ENCODE data around the gene PDE11A.
A peak's percentile ranks its signal among the peaks of the same experiment; 100 is the strongest.
"Not testable (repeated sequence)": the region's sequence is repeated elsewhere in the genome, so short reads cannot be mapped to it uniquely, and the experiment has no call there.

The PDE11A gene

DNA sequence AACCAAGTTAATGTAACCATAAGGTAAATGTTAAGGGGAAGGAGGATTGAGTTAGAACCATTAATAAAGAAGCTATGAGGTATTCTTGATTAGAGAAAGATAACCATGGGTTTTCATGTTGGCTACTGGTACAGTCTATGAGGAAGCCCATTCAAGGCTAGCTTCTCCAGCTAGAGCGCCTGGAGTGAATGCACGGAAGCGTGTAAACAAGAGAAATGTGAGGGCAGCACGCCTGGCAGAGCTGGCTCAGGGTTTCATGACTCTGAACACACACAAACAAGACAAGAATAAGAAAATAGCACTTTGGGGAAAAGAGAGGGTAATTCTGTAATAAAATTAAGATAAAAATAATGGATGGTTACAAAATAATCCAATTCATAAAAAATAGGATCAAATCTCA lies 255.3 kb downstream of the PDE11A start:
- no peak for DNase-seq (ENCODE audit: low spot score)

DNA sequence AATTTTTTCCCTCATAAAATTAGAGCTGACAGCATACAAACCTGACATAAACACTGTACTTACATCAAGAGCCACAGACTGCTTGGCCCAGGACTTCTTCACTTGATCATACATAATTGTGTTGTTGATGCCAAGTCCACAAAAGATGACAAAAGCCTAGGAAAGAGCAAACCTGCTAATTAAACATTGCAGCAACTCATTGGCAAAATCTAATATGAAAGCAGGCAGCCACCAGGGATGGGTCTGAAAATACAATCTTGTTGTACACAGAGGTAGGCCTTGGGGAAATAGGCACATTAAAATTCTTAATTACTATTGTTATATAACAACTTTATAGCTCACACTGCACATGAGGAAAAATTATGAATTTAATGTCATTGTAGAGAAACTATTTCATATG lies 255.8 kb downstream of the PDE11A start:
- DNase-seq (ENCODE audit: low spot score), result no peak

DNA sequence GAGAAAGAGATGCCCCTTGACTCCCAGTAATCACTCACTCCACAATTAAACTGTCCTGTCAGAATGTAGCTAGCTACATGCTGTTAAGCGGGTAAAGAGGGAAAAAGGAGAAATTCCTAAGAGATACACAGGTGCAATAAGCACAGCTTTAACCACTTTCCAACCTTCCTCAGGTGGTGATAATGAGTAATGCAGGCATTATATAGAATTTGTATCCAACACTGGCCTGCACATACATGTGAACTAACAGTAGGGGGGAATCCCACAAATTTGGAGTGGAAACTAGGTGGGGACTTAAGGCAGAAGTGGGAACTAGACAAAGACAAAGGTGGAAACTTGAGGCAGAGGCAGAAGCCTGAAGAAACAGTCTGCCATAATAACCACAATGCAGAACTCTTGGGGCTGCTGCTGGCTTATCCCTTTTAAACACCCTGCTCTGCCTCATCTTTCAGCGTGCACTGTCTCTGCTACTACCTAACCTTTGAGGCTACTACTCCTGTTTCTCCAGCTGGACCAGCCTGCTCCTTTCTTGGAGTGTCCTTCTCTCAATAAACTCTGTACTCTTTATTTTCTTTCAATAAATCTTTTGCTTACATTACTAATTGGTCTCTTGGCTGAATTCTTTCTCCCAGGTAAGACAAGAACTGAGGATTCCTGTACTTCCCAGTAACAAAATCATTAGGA lies 259.7 kb downstream of the PDE11A start:
- DNase-seq (ENCODE audit: low spot score), result no peak

DNA sequence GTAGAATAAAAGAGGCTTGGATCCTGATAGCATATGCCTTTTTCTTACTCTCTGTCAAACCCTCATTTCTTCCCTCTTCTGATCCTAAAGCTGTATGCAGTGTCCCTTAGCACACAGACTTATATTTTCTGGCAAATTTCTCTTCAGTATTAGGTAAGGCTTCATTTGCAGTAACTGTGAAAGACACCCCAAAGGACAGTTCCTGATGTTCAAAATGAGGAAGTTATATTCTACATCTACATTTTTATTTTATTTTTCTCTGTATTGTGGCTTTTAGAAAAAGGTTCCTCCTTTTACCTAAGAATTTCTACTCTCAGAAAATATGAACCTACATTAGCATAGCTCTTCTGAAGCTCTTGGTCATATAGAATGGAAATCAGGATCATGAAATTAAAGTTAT lies 261.7 kb downstream of the PDE11A start:
- no peak for DNase-seq (ENCODE audit: low spot score)

DNA sequence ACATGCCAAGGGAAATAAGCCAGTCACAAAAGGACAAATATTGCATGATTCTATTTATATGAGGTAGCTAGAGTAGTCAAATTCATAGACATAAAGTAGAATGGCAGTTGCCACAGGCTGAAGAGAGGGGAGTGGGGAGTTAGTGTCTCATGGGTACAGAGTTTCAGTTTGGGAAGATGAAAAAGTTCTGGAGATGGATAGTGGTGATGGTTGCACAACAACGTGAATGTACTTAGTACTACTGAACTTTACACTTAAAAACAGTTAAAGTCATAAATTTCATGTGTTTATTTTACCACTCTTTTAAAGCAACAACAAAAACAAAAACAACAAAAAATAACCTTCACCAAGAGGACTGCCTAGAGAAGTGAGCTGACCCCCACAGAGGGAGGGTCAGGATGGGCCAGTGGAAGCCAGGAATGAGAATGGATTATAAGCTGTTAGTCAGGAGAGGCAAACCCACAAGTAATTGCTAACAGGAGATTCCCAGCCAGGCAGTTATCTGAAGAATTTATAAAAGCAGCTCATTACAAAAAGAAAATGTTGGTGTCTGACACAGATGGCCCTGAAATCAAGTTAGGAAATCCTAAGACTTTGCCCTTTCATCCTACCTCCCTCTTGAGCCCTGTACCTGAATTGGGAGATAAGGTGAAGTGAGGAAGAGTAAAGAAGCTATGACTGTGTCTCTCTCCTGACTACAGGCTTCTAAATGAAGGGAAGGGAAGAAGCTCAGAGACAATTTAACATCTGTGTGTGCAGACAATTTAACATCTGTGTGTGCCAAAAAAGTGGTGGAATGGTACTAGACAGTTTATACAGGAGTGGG lies 263.4 kb downstream of the PDE11A start:
- no peak for DNase-seq (ENCODE audit: low spot score)

DNA sequence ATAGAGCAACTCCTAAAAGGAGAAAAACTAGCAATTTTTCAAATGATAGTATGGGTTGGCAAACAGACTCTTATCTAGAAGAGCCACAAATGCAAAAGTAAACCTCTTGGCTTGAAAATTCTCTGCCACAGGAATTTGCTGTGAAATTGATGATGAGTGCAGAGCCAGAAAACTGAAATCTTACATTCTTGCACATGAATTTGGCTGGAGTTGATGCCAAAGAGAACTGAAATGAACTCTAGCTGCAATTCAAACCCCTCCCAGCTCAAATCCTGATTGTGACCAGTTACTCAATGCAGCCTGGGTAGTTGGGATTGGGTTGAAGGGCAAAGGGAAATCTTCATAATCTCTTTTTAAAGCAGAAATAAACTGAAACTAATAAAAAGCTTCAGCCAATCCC lies 266.6 kb downstream of the PDE11A start:
- no peak for DNase-seq (ENCODE audit: low spot score)

DNA sequence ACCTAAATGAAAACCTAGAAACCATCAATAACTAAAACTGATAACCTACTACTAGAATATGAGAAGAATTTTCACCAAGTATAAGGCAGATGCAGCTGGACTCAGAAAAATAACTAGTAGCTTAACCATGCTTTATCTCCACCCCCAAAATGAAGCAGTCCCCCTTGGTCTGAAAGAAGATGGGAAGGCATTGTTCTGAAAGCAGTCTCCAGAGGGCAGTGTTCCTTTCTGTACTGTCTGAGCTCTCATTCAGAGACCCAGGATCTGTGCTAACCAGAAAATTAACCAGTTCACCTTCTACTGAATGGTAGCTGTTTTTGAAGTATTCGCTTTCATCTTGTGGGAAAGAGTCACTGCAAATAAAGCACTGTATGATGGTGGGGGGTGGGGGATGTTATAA lies 273.0 kb downstream of the PDE11A start:
- DNase-seq (ENCODE audit: low spot score), result no peak

DNA sequence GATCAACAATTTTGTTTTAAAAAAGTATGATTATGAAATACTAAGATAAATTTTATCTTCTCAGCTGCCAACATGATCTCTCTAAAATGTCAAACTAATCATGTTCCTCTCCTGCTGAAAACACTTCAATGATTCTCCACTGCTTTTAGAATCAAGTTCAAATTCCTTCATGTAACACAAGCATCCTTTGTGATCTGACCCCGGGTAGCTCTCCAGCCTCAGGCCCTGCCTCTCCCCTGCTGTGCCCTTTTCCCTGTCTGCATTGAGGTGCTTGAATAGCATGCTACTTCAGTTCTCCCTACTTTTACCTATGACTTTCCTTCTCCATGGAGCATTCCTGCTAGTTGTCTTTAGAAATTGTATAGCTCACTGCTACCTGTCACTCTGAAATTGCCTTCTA lies 274.8 kb downstream of the PDE11A start:
- no peak for DNase-seq (ENCODE audit: low spot score)

DNA sequence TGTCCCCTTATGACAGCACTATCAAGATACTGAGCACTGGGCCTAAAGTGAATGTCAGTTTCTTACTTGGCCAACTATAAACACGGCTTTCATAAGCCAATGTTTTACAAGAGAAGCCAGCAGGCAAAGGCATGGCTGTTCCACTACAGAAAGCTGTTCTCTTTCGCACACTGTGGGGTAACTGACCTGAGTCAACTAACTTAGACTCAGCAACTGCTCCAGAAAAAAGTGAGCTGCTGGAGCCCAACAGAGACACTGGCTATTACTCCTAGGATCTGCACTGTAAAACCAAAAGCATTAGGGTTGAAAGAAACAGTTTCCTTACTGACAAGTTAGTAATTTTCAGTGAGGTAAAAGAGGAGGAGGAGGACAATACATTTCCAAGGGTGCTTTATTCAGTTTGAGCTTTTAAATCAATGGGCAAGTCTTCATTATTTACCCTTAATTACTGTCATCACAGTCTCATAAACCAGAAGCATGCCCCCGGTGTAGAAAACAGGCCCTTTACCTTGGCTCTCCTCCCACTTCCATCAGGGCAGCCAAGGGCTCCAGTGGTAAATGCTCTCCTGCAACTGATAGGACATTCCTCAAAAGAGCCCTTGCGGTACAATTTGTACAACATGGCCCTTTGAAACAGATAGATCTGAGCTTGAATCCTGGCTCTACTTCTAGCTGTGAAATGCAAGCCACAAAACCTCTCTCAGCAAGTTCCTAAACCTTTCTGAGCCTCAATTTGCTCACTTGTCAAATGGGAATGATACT lies 275.7 kb downstream of the PDE11A start:
- DNase-seq (ENCODE audit: low spot score), result no peak

DNA sequence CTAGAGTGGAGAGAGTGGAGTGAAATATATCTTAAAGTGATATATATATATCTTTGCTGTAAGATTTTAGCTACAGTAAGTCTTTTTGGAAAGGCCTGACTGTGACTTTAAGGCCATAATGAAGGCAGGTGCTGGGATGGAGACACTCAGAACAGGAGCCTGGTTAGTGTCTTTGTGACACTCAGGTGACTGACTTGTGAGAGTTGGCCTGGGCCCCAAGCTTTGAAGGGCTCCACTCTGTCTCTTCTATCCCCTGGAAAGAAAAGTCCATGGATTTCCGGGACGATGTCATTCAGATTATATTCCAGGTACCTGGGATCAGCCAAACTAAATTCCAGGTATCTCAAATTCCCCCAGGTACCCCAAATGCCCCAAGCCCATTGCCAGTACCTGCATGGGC lies 276.6 kb downstream of the PDE11A start:
- DNase-seq (ENCODE audit: low spot score), result no peak

DNA sequence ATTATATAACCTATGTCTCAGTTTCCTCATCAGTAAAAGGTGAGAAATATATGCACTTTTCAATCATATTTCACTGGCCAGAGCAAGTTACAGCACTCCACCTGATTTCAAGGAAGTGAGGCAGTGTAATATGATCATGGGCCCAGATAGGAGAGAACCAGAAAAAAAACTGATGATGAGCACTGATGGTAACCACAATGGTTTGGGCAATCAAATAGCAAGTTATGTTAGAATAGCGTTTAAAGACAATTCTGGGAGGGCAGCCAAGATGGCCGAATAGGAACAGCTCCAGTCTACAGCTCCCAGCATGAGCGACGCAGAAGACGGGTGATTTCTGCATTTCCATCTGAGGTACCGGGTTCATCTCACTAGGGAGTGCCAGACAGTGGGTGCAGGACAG lies 287.4 kb downstream of the PDE11A start:
- DNase-seq (ENCODE audit: low spot score), result not testable (repeated sequence)

DNA sequence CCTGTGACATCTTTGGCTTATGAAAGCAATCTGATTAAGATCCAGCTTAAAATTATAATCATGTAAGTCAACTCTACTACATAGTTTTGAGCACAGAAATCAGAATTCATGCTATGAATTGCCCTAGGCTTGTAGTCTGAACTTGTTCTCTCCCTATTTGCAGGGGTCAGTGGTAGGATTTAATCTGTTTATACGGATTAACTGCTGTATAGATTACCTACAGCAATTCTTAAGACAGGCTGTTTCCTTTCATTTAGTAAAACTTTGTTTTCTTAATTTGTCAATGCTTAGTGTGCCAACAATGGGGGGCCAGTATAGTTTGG lies 287.9 kb downstream of the PDE11A start:
- DNase-seq (ENCODE audit: low spot score), result no peak

DNA sequence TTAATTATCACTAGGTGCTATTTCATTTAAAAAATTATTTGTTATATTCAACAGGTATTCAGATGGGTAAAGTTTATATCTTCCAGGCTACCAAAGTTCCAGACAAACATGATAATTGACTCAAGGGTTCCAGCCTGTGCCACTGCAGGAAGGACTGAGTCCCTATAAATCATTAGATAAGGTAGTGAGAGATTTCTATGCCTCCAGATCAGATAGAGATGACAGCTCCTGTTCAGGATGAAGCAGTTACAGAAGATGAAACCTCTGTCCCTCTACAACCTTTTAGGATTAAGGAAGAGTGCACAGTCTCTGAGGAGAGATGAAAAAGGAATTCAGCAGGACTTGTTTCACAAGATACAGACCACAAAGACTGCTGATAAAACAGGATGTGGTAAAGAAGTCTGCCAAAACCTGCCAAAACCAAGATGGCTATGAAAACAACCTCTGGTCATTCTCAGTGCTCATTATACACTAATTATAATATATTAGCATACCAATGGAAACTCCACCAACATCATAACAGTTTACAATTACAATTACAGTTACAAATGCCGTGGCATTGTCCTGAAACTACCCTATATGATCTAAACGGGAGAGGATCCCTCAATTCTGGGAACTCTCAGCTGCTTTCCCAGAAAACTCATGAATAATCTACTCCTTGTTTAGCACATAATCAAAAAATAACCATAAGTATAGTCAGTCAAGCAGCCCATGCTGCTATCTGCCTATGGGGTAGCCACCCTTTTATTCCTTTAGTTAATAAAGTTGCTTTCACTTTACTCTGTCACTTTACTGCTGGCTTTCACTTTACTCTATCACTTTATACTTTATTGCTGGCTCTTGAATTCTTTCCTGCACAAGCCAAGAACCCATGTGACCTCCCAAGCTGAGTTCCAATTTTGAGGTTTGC lies 288.5 kb downstream of the PDE11A start:
- DNase-seq (ENCODE audit: low spot score), result peak; percentile 26

DNA sequence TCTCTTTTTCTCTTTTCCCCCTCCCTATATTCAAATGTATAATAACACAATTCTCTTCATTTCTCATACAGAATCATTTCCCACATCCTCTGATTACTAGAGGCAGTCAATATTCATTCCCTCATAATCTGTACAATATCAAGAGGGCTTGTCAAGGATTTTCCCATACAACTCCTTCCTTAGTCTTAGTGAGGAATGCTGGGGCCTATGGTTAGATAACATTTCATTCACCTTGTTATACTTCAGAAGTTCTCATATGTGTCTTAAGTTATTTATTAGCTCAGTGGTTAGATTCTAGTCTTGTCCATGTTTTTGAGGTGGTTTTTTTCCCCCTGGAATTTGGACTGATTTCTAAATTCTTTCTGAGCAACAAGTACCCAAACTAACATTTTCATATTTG lies 289.5 kb downstream of the PDE11A start:
- no peak for DNase-seq (ENCODE audit: low spot score)

DNA sequence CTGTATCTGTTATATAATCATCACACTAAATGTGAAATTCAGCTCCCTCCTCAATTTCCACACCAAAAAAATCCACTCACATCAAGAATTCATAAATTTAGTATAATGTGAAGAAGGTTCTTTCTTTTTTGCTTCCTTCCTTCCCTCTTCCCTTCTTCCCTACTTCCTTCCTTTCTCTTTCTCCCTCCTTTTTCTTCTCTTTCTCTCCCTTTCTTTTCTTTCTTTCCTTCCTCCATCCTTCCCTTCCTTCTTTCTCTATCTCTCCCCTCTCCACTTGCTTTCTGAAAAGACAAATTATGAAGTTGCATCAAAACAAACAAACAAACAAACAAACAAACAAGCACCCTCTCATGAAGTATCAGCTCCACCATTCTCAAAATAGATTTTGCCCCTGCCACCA lies 290.0 kb downstream of the PDE11A start:
- DNase-seq (ENCODE audit: low spot score), result no peak

DNA sequence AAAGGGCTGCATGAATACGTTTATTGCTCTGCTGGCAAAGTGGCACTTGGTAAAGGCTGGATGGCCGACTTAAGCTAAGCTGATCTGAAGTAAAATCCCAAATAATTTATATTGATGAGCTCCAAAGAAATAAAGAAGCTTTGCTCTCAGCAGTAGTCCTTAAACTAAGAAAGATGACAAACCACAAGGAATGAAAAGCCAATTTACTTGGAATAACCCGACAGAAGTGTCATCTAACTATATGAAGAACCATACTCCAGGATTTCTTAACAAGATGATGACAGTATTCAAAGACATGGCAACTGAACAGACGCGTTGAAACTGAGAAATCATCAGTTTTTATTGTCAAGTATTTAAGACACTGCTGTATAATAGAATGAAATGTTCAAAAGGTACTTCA lies 294.1 kb downstream of the PDE11A start:
- DNase-seq (ENCODE audit: low spot score), result no peak

DNA sequence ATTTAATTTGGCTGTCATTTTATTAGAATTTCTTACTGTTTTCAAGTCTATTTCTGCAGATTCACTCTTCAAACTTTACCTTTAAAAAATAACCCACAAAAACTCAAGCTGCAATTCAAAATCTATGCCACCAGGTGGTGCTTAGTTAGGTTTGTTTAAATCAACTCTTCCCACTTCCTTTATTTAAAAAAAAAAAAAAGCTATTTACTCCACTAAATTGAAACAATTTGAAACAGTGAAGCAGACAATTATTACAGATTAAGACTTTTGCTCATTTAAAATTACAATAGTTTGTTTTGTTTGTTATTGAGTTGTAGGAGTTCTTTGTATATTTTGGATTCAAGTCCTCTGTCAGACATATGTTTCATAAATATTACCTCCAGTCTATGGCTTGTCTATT lies 300.0 kb downstream of the PDE11A start:
- no peak for DNase-seq (ENCODE audit: low spot score)

DNA sequence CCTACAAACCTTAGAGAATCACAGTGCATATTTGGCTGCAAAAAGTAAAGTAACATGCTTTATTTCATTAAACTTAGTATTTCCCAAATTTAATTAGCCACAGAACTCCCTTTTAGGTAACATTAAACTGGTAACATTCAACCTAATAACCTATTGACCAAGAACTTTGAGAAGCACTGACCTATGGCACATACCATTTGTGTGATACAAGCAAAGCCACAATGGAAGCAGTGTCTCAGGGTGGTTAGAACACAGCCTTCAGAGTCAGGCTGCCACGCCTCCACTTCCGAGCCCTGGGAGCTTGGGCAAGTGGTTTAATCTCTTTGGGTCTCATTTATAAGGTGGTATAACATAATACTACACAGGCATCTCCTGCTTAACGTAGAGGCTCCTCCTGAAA lies 301.4 kb downstream of the PDE11A start:
- DNase-seq (ENCODE audit: low spot score), result no peak

DNA sequence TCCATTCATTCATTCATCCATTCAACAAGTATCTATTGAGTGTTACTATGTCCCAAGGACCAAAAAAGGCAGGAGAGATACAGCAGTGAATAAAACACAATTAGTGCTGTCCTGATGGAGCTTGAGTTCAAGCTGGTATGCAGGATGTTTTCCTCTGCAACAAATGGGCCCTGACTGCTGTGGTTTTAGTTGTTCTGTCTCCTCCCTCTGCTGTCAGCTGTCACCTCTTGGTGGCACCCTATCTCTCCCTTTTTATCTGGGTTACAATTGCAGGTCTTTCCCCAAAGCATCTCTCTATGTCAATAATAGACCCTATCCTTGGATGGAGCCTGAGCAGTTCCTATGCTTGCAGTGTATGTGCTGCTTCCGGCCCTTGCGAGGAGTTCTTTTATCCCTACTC lies 304.8 kb downstream of the PDE11A start:
- DNase-seq (ENCODE audit: low spot score), result no peak

DNA sequence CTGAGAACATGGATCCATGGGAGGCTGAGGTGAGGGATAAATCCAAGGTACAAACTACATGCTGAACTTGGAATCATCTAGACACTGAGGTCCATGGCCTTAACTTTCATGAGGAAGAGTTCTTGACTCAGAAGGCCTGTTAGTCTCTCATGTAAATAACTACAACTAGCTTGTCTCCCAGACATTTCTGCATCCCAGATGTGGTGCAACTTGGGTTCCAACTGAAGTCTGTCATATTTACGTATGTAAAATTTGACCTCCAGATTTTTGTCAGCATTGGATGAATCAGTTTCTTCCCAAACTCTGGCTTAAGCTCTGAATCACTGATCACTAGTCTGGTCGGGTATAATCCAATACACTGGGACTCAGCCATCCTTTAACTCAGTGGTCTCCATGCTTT lies 306.9 kb downstream of the PDE11A start:
- DNase-seq (ENCODE audit: low spot score), result no peak

DNA sequence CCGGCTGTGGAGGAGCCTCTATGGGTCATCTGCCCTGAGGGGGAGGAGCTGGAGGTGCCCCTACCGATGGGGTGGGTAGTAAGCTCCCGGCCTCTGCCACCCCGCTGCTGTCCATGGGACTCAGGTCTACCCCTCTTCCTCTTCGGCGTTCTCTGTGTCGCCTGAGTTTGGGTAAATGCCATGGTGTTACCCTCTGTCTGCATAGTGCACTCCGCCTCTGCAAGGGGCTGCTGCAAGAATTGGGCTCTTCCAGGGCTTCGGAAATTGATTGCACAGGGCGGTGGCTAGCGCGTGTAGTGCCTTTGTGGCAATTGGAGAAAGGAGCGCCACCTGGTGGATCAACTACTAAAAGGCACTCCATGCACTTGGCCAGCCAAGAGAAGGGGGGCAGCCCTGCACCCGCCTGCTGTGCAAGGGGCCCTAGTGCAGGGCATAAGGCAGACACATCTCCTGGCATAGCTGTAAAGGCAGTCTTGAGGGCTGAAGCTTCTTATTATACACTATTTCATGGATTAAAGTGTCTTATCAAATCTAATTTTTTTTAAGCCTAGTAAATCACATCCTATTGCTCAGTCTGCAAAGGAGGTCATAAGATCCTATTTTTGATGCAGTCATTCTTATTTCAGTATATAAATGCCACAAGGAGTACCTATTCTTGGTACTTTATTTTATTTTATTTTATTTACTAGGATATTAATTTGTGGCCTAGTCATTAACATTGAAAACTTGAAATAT lies 308.9 kb downstream of the PDE11A start:
- peak; percentile 64 for DNase-seq (ENCODE audit: low spot score)
